NCI-H1092 treated with DMSO at 0.1 percent for 48 hours (cell line): ENCODE results near the gene PKD1.
"Not testable (repeated sequence)": the region's sequence is repeated elsewhere in the genome, so short reads cannot be mapped to it uniquely, and the experiment has no call there.

ENCODE experiments used
- DNase-seq: peaks from one replicate; lab custom pipeline; 2025; lab: John Stamatoyannopoulos, UW

The PKD1 gene

DNA sequence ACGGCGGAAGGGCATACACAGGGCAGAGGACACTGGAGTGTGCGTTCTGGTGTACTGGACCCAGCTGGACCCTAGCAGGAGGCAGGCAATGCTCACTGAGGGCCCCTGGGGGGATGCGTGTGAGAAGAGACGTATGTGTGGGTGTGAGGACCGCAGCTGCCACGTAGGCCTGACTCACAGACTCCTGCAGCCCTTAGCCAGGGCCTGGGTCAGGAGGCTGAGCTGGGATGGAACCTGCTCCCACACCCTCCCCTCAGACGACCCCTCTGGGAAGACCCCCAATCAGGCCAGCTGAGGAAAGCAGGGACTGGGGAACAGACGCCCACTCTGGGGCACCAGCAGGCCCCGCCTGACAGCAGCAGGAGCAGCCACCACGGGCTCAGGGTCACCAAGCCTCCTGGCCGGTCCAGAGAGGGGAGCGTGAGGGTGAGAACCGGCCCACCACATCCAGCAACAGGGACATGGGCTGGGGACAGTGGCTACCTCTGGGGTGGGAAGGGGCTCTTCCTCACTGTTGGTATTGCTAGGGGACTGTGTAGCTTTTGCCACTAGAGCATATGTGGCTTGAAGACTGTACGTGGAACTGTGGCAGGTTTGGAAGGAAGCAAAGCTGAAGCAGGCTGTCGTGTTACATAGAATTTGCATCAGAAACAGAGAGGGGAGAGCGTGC is 28.4 kb downstream of the PKD1 start:
- DNase-seq, result not testable (repeated sequence)

- DNase-seq, result not testable (repeated sequence)
Observed at GRCh38 chr16:2106211-2106610, 29.5 kb downstream of the PKD1 start.

DNA sequence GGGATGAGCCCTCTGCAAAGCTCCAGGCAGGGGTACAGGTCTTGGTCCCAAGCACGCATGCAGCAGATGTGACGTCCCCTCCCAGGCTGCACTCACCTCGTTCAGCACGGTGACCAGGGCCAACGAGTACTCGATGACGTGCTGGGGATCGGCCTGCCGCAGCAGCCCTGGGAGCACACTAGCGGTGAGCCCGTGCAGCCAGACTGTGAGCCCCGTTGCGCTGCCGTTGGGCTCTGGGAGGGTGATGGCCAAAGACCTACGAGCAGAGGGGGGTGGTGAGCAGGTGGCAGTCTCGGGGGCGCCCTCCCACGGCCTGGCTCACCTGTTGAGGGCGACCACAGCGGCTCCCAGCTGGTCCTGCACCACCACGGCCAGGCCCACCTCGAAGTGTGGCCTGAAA is 29.9 kb downstream of the PKD1 start:
- DNase-seq, result not testable (repeated sequence)

DNA sequence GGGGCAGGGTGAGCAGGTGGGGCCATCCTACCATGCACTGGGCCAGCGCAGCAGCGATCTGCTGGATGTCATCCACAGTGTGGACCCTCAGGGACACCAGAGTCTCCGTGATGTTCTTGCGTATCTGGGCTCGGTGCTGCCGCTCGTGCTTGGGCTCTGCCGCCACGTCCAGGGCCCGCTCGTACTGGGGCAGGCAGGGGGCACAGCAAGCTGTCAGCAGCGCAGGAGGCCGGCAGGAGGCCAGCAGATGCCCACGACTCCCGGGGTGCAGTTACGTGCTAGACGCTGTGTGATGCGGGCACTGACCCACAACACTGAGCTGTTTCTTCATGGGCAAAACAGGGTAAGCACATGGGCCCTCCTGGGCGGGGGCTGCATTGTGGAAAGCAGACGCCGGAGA is 30.4 kb downstream of the PKD1 start:
- not testable (repeated sequence) for DNase-seq

GRCh38 chr16:2104464-2104863 is 31.2 kb downstream of the PKD1 start:
- DNase-seq, result not testable (repeated sequence)

- no peak for DNase-seq
Observed at GRCh38 chr16:2102471-2102870, 33.2 kb downstream of the PKD1 start.

- not testable (repeated sequence) for DNase-seq
Observed at GRCh38 chr16:2101581-2101980, 34.1 kb downstream of the PKD1 start.

DNA sequence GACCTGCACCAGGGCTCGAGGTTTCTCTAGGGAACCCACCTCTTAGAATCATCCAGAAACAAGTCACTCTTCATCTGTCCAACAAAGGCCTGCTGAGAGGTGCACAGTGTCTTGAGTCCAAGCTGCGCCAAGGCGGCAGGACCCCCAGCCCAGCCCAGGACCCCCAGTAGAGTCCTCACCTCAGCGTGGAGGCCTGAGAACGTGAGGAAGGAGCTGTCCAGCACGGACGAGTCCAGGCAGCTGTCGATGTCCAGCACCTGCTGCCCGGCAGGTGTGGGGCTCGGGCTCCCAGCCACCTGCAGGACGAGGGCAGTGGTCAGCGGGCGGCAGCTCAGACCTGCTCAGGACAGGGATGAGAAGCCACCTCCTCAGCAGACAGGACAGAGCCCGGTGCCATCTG is 38.0 kb downstream of the PKD1 start:
- DNase-seq, result not testable (repeated sequence)

- no peak for DNase-seq
Observed at GRCh38 chr16:2096853-2097595, 38.7 kb downstream of the PKD1 start.

- DNase-seq, result no peak
Observed at GRCh38 chr16:2095918-2096582, 39.6 kb downstream of the PKD1 start.

GRCh38 chr16:2095315-2095853 is 40.3 kb downstream of the PKD1 start:
- no peak for DNase-seq

- DNase-seq, result no peak
Observed at GRCh38 chr16:2093793-2094192, 41.9 kb downstream of the PKD1 start.

- no peak for DNase-seq
Observed at GRCh38 chr16:2092866-2093265, 42.8 kb downstream of the PKD1 start.

DNA sequence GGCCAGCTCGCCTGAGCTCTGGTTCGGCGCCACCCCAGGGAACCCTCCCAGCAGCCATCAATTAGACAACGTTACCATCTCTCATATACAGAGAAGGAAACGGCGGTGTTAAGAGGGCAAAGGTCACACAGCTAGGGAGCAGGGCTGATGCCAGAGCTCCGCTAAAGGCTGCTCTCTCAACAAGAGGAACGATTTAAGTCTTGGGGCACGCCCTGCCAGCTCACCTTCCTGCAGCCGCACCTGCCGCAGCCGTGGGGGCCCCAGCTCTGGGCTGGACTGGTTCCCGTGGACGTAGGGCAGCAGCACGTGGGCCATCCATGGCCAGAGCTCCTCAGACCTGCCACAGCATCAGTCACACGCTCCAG is 43.5 kb downstream of the PKD1 start:
- DNase-seq, result no peak

GRCh38 chr16:2091547-2092255 is 44.0 kb downstream of the PKD1 start:
- DNase-seq, result no peak

- DNase-seq, result no peak
Observed at GRCh38 chr16:2090777-2091546, 44.7 kb downstream of the PKD1 start.

GRCh38 chr16:2090481-2090776 is 45.3 kb downstream of the PKD1 start:
- no peak for DNase-seq

GRCh38 chr16:2089706-2090480 is 45.8 kb downstream of the PKD1 start:
- no peak for DNase-seq

- DNase-seq, result no peak
Observed at GRCh38 chr16:2088759-2089358, 46.8 kb downstream of the PKD1 start.
